GM12892 (cell line): Measurements from ENCODE around the gene ZFPM1.

Experiments used
- DNase-seq: peaks from one replicate; pipeline ENCODE4 v3.0.0; 2011; ENCODE audit not compliant: insufficient read length
- FAIRE-seq: peaks from 2 replicates; lab custom pipeline; 2011; peaks lifted over from hg19 to GRCh38; lab: Jason Lieb, UNC
- POLR2A ChIP-seq: IDR thresholded peaks from 2 replicates; pipeline ENCODE4 v1.6.1; 2011; ENCODE audit warnings: low read depth, low read length, control low read depth
- POLR2AphosphoS5 ChIP-seq: IDR thresholded peaks from 2 replicates; pipeline ENCODE4 v1.6.1; 2011; ENCODE audit warnings: low read depth, low read length, control low read depth
- TAF1 ChIP-seq: IDR thresholded peaks from 2 replicates; pipeline ENCODE4 v1.6.1; 2011; ENCODE audit warnings: low read depth, mild to moderate bottlenecking, control low read depth, low read length, borderline replicate concordance

ZFPM1 gene

GRCh38 chr16:88448461-88449266, 4.4 kb upstream of the ZFPM1 start:
- TF ChIP-seq POLR2A (no peak), TAF1 (no peak), POLR2AphosphoS5 (no peak)
- FAIRE-seq (no peak), DNase-seq (no peak)

DNA sequence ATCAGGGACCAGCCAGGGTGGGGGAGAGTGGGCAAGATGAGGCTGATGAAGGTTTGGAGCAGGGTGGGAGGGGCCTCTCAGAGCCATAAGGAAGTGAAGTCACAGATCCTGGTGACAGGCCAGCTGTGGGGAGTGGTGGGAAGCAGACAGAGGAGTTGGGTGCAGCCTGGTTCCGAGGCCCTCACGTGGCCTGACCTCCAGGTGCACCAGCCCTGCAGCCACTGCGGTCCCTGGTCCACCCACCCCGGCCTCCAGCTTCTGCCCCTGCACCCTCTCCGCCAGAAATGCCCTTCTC, 3.9 kb upstream of the ZFPM1 start:
- no peak for FAIRE-seq
- no peak for TF ChIP-seq POLR2A
- no peak for TF ChIP-seq TAF1
- TF ChIP-seq POLR2AphosphoS5: no peak
- no peak for DNase-seq

GRCh38 chr16:88451586-88452481, 1.2 kb upstream of the ZFPM1 start:
- no peak for DNase-seq
- peak; percentile 44 for FAIRE-seq
- TF ChIP-seq POLR2AphosphoS5: no peak

- DNase-seq (peak; percentile 98), FAIRE-seq (peak; percentile 99)
- TF ChIP-seq POLR2A (no peak), TAF1 (no peak)
Measured at GRCh38 chr16:88452482-88453216, 431 bp upstream of the ZFPM1 start.

DNA sequence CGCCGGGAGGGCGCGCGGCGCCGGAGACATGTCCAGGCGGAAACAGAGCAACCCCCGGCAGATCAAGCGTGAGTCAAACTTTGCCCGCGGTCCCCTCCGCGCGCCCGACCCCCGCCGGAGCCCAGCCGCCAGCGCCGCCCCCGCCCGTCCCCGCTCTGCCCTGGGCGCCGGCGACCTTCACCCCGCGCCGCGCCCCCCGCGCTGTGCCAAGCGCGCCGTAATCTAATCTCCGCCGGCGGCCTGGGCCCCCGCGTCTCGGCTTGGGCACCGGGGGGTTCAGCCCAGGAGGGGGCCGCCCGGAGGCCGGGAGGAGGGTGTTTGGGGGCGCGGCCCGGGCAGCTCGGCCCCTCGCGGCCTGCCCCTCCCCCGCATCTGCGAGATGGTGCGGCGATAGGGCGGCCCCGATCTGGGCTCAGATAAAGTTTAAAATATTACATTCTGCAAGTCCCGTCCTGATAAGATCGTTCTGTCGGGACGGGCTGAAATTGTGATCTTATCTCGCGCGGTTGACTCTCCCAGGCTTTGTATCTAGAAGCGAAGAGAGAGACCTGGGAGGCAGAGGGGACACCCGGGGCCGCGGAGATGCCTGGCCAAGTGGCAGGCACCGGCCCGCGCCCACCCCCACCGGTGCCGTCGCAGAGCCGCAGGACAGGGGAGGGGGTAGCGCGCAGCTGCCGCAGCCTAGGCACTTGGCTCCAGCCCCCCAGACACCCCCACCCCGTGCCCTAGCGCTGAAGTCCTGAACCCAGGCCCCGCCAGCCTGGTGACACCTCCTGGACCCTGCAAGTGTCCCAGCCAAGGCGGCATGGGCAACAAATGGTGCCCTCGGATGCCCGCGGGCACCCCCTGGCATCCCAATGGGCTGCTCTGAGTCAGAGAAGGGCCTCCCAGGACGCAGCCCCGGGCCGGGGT, 787 bp downstream of the ZFPM1 start:
- FAIRE-seq: no peak
- TF ChIP-seq POLR2AphosphoS5: no peak
- no peak for TF ChIP-seq TAF1
- no peak for TF ChIP-seq POLR2A
- DNase-seq: no peak

DNA sequence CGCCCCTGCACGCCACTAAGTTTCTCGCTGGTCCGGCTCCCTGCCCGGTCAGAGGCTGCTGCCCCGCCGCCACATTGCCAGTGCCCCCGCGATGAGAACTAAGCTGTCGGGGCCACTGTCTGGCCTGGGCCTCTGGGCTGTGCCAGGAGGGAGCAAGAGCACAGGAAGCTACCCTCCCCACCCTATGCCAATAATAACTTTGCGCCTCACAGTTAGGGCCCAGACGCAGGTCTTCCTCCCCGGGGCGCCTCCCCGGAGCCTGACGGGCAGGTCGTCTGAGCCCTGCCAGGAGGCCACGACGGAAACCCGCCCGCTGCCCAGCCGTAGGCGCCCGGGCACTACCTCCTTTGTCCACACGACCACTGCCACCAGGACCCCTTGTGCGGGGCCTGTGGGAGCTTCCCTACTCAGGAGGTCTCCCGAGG, 1.5 kb downstream of the ZFPM1 start:
- TF ChIP-seq TAF1 (no peak), POLR2AphosphoS5 (no peak), POLR2A (no peak)
- peak; percentile 24 for FAIRE-seq
- DNase-seq: no peak

DNA sequence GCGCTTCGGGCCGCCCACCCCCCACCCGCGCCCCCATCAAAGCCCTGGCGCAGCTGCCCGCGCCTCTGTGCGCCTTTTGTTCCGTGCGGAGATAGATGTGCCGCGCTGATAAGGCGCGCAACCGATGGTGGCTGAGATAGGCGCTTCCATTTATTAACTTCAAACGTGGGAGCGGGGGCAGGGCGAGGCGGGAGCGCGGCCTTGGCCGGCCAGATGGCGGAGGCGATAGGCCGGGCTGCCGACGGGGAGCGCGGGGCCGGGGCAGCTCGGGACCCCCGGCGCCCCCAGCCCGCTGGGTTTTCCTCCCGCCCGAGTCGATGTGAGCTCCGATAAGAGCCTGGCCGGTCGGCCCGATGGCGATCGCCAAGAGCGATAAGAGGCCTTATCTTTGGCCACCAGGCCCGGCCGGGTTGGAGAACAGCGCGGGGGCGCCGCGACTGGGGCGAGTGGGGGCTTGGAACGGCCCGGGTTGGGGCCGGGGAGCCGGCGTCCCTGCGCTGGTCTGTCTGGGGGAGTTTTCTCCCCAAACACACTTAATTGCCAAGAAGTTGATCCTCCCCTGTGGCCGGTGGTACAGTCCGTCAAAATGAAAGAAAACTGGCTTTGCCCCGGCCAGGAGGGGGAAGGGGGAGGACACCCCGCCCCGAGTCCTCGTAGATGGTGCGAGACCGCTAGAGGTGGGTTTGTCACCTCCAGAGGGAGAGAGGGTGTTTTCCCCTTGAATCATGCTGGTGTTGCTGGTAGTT, 2.7 kb downstream of the ZFPM1 start:
- DNase-seq: peak; percentile 88
- FAIRE-seq: peak; percentile 94
- TF ChIP-seq POLR2AphosphoS5 (no peak), TAF1 (no peak), POLR2A (no peak)

DNA sequence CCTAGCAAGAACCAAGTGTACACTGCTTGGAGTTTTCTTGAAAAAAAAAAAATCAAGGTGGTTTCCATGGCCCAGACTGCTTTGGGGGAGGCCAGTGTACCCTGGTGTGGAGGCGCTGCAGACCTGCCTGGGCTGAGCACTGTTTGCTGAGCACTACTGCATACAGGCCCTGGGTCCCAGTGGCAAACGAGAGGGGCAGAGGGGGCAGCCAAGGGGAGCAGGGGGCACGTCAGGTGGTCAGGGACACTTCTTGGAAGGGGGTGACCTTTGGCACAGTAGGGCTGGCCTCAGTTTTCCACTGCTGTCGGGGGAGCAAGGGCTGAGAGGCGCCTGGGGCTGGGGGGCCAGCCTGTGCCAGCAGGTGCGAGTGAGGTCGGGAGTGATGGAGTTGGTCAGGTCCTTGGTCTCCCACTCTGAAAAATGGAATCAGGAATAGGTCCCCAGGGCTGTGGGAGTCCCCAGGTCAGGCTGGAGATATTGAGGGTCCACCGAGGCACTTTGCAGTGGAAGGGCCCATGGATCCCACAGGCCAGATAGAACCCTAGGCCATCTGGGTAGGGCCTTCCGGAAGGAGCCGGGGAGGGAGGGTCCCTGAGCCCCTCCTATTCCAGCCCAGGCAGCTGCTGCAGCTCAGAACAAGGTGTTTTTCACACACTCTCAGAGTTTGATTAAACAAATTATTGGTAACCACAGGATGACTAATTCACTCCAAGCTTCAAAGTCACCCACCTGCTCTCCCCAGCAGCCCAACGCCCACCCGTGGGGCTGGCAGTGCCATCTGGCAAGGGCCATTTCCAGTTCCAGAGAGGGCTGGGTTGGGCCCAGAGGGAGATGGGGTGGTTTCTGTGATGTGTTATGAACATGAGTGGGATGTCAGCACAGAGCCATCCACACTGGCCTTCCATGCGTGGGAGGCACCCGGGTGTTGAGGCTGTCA, 3.5 kb downstream of the ZFPM1 start:
- FAIRE-seq: peak; percentile 86
- TF ChIP-seq TAF1 (no peak), POLR2AphosphoS5 (no peak), POLR2A (no peak)
- DNase-seq: no peak

DNA sequence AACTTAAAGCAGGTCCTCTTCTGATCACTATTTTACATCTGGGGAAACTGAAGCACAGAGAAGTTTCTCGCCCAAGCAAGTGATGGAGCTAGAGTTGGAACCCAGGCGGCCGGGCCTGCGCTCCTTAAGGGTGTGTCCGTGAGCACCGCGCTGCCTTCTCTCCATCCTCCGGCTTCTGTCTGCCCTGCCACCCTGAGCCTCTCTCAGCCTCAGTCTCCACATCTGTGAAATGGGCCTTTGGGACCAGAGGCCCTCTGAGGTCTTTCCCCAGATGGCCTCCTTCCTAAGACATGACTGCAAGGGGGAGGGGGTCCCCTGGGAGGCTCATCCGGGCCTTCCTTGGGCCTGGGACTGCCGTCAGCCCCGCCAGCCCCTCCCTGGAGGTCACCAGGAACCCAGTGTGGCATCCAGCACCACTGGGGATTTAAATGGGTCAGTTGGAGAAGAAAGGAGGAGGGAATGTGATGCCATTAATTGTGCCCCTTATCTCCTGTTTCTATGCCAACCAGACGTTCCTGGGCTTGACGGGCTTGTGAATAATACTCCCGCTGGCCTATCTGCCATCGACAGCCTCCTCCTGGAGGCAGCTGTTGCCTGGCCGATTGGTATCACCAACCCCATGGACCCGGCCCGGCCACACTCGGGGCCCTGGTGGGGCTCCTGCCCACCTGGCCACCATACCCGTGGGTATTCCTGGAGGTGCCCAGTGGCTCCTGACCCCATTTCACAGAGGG, 5.1 kb downstream of the ZFPM1 start:
- no peak for DNase-seq
- FAIRE-seq: no peak
- no peak for TF ChIP-seq POLR2AphosphoS5
- no peak for TF ChIP-seq TAF1
- no peak for TF ChIP-seq POLR2A
